HG03469 (cell line): ENCODE data around the gene TGM3.

Experiments used
- ATAC-seq: cut with Tn5 transposase; IDR thresholded peaks from one replicate; pipeline ENCODE4 v1.9.1; 2021; ENCODE audit warnings: mild to moderate bottlenecking, moderate library complexity, moderate number of reproducible peaks; ENCODE audit not compliant: unreplicated experiment

Gene TGM3

GRCh38 chr20:2335096-2335870 is 39.5 kb downstream of the TGM3 start:
- no peak for ATAC-seq

GRCh38 chr20:2336471-2336870 is 40.7 kb downstream of the TGM3 start:
- no peak for ATAC-seq

GRCh38 chr20:2337142-2337541 is 41.3 kb downstream of the TGM3 start:
- ATAC-seq: no peak

- no peak for ATAC-seq
These were observed 42.7 kb downstream of the TGM3 start for GRCh38 chr20:2338411-2339066.

- no peak for ATAC-seq
These were observed 44.3 kb downstream of the TGM3 start for GRCh38 chr20:2340136-2340535.

- no peak for ATAC-seq
These were observed 45.0 kb downstream of the TGM3 start for GRCh38 chr20:2340823-2341222.

- no peak for ATAC-seq
These were observed 45.5 kb downstream of the TGM3 start for GRCh38 chr20:2341336-2341735.

GRCh38 chr20:2342243-2342642 is 46.4 kb downstream of the TGM3 start:
- ATAC-seq: no peak

GRCh38 chr20:2346188-2346587 is 50.4 kb downstream of the TGM3 start:
- no peak for ATAC-seq

- no peak for ATAC-seq
These were observed 52.5 kb downstream of the TGM3 start for GRCh38 chr20:2348336-2348735.

- no peak for ATAC-seq
These were observed 54.0 kb downstream of the TGM3 start for GRCh38 chr20:2349801-2350200.

- no peak for ATAC-seq
These were observed 54.8 kb downstream of the TGM3 start for GRCh38 chr20:2350606-2351005.

- ATAC-seq: no peak
These were observed 57.4 kb downstream of the TGM3 start for GRCh38 chr20:2353231-2353630.

- no peak for ATAC-seq
These were observed 61.3 kb downstream of the TGM3 start for GRCh38 chr20:2357114-2357513.

GRCh38 chr20:2358006-2358405 is 62.2 kb downstream of the TGM3 start:
- ATAC-seq: no peak

GRCh38 chr20:2361035-2361593 is 65.3 kb downstream of the TGM3 start:
- no peak for ATAC-seq

GRCh38 chr20:2363187-2363586 is 67.4 kb downstream of the TGM3 start:
- ATAC-seq: no peak

- ATAC-seq: no peak
These were observed 67.8 kb downstream of the TGM3 start for GRCh38 chr20:2363587-2363986.

- no peak for ATAC-seq
These were observed 68.2 kb downstream of the TGM3 start for GRCh38 chr20:2364044-2364443.

GRCh38 chr20:2365091-2365490 is 69.3 kb downstream of the TGM3 start:
- no peak for ATAC-seq

GRCh38 chr20:2365666-2366065 is 69.9 kb downstream of the TGM3 start:
- no peak for ATAC-seq

GRCh38 chr20:2368621-2369020 is 72.8 kb downstream of the TGM3 start:
- ATAC-seq: no peak
